SW 1271 (cell line): ENCODE measurements around the gene IL2RG.

Experiments used
- DNase-seq, 2 experiments: peaks; one replicate each; lab custom pipeline; 2025; lab: John Stamatoyannopoulos, UW

IL2RG gene

DNA sequence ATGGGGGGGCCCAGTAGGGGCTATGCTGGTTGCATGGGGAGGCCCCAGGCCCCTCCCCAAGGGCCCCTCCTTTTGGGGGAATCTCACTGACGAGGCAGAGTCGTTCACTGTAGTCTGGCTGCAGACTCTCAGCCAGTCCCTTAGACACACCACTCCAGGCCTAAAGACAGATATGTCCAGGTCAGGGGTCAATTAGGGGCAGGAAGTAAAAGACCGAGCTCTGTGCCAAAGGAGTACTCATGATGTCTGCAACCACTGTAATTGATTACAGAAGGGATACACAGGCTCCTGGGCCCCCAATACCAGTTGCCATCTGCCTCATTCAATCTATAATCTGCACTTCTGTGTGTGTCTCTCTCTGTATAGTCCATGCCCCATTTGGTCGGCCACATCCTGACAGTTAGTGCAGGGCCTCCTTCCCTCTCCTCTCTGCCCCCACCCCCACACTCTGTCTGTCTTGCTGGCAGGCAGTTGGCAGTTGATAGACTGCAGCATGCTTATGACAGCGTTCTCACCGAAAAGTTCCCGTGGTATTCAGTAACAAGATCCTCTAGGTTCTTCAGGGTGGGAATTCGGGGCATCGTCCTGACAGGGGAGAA lies 3.5 kb downstream of the IL2RG start:
- no peak for DNase-seq

DNA sequence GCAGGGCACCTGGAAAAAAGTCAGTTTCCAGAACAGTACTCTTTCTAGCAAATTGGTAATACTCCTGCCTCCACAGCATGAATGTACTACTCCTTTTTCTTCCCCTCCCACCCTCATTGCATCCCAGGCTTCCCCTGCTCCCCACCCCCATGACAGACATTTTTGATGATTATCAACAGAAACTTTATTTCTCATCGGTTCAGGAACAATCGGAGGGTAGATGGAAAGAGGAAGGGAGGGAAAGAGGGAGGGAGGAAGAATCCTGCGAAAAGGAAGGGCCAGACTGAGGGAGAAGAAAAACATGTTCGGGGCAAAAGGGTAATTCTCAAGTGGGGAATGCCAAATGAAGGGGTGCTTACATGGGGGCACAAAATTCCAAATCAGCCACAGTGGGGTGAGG lies 4.1 kb downstream of the IL2RG start:
- DNase-seq, result no peak

- DNase-seq, result no peak
Measured at GRCh38 chrX:71106427-71106826, 5.0 kb downstream of the IL2RG start, which contains the start of gene CXorf65. TSS of gene CXorf65 (minus strand) at chrX:71106740. CDS start at chrX:71106556, 184 bp downstream.

DNA sequence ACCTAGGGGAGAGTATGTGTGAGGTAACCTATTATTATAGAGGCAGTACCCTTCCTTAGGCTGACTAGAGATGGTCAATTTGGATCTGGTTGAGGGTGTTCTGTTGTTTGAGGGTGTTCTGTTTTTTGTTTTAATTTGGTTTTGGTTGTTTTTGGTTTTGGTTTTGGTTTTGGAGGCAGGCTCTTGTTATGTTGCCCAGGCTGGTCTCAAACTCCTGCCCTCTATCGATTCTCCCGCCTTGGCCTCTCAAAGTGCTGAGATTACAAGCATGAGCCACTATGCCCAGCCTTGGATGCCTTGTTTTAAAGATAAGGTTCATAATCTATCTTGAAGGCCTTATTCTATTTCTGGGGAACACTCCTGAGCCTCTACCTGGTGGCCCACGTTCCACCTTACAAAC lies 5.7 kb downstream of the IL2RG start:
- no peak for DNase-seq

GRCh38 chrX:71103110-71103983 lies 8.0 kb downstream of the IL2RG start:
- no peak for DNase-seq

- DNase-seq, result no peak
Measured at GRCh38 chrX:71102292-71102691, 9.1 kb downstream of the IL2RG start.

DNA sequence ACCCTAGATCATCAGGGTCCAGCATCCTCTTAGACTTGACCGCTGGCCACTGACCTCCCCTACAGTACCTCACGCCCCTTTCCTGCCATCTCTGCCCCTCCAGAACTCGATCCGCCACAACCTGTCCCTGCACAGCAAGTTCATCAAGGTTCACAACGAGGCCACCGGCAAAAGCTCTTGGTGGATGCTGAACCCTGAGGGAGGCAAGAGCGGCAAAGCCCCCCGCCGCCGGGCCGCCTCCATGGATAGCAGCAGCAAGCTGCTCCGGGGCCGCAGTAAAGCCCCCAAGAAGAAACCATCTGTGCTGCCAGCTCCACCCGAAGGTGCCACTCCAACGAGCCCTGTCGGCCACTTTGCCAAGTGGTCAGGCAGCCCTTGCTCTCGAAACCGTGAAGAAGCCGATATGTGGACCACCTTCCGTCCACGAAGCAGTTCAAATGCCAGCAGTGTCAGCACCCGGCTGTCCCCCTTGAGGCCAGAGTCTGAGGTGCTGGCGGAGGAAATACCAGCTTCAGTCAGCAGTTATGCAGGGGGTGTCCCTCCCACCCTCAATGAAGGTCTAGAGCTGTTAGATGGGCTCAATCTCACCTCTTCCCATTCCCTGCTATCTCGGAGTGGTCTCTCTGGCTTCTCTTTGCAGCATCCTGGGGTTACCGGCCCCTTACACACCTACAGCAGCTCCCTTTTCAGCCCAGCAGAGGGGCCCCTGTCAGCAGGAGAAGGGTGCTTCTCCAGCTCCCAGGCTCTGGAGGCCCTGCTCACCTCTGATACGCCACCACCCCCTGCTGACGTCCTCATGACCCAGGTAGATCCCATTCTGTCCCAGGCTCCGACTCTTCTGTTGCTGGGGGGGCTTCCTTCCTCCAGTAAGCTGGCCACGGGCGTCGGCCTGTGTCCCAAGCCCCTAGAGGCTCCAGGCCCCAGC lies 10.5 kb downstream of the IL2RG start:
- DNase-seq, result no peak

- no peak for DNase-seq
Measured at GRCh38 chrX:71099736-71100135, 11.6 kb downstream of the IL2RG start.

DNA sequence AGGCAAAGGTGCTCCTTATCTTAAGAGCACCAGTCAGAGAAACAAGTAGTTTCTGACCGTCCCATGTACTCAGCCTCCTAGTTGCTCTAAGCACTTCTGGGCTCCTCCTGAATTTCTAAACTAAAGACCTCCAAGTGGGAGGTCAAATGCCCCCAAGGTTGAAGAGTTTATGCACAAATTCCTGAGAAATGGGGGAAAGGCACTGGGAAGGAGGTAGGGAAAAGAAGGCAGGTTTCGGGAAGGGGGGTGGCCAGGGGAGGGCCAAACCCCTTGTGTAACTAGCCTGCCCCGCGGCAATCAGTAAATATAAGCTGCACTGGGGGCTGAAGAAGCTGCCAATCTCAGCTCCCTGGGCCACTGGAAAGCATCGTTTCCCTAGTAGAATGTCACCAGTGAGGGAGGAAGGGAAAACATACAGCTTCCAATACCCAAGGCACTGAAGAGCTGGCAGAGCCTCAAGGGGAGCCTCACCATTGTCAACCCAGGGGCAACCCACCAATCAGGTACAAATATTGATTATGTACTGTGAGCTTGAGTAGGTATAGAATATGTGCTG lies 12.3 kb downstream of the IL2RG start:
- DNase-seq, result no peak

GRCh38 chrX:71098302-71098701 lies 13.1 kb downstream of the IL2RG start:
- DNase-seq, result peak; percentile 6 to 33

GRCh38 chrX:71096760-71097032 lies 14.7 kb downstream of the IL2RG start:
- DNase-seq, result no peak

DNA sequence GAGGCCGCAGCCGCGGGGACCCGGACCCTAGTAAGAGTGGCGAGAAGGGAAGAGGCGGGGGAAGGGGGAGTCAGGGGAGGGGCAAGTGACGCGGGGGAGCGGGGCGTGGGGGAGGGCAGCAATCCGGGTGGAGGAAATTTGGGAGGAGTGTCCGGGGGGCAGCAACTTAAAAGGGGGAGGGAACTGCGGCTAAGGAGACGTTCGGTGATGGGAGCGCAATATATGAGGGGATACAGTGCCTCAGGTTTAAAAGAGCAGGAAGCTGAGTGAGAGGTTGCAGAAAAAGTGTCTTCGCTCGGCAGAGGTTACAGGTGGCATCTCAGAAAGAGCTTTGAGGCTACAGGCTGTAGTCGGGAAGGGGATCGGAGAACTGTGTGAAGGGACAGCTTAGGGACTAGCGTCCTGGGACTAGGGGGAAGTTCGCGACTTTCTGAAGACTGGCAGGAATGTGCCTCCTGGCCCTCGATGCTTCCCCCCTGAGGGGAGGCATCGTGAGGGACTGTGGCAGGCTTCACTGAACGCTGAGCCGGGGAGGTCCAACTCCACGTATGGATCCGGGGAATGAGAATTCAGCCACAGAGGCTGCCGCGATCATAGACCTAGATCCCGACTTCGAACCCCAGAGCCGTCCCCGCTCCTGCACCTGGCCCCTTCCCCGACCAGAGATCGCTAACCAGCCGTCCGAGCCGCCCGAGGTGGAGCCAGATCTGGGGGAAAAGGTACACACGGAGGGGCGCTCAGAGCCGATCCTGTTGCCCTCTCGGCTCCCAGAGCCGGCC lies 15.2 kb downstream of the IL2RG start:
- peak; percentile 12 to 78 for DNase-seq

GRCh38 chrX:71095555-71095980 lies 15.8 kb downstream of the IL2RG start, which contains the start of gene FOXO4:
TSS of gene FOXO4 (plus strand) at chrX:71095851. CDS start at chrX:71096529, 678 bp downstream.
- peak; percentile 65 to 78 for DNase-seq

DNA sequence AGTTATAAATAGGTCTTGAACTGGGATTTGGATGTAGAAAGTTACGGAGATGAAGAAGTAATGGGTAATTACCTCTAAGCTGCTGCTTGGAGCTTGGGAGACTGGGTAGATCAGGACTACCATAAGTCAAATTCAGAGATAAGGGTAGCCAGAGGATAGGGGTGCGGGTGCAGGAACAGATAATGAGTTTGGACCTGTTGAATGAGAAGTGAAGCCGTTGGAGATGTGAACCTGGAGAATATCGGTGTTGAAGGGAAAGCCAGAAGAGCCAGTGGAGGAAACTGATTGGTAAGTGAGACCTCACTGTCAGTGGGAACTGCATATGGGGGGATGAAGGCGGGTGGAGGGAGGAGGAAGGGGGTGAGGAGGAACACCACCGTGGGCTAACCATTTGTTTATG lies 16.3 kb downstream of the IL2RG start:
- DNase-seq, result no peak

DNA sequence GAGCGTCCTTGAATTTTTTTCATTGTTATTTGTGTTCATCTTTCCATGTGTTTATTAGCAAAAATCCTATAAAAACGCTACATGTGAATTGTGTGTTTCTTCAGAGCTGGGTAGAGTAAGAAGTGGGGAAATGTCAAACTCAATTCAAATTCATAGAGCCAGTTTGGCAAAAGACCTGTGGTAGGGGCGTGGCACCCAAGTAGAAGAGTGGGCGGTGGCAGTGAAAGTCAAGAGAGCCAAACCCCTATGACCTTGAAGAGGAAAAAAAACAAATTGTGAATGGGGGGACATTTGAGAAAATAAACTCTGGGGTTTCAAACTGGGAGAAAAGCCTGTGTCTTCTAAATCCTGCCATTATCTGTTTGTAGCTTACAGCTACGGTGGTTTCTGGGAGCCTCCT lies 20.1 kb downstream of the IL2RG start:
- DNase-seq, result no peak

- DNase-seq, result no peak
Measured at GRCh38 chrX:71085900-71086299, 25.5 kb downstream of the IL2RG start.

GRCh38 chrX:71082822-71083221 lies 28.6 kb downstream of the IL2RG start:
- no peak for DNase-seq

GRCh38 chrX:71082124-71082647 lies 29.2 kb downstream of the IL2RG start:
- DNase-seq, result no peak

DNA sequence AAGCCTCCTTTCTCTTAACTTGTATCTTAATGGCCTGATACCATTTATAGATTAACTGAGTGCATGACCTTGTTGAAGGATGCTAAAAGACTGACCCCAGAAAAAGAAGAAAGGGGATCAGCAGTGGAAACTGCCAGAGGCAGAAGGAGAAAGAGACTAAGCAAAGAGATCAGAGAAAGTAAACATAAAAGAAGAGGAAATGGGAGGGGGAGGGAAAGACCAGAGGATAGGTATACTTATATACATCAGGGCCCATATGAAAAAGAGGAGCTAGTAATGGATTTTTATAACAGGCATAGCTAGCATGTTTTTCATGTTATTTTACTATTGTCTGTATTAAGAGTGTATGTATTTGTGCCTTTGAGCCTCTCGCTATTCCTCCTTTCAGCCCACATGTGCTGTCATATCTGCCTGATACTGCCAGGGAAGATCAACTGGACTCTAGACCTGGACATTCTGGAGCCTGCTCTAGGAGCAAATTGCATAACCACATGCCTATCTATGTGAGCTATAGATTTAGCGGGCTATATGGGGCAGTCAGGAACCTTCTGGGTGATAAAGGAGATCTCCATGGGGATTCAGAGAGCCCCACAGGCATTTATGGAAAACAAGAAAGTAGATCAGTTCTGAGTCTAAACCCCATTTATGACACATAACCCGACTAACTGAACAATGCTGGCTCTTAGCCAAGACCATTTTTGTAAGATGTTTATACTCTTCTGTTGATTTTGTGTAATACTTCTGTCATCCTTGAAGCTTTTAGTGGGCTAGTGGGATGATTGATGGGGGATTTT lies 29.9 kb downstream of the IL2RG start:
- DNase-seq, result no peak

- DNase-seq, result no peak
Measured at GRCh38 chrX:71070531-71070930, 40.8 kb downstream of the IL2RG start.
